HG02759 (cell line): ENCODE results near the gene ICA1.

Experiments
- ATAC-seq: cut with Tn5 transposase; IDR thresholded peaks from one replicate; pipeline ENCODE4 v1.9.1; 2021; ENCODE audit warnings: mild to moderate bottlenecking, moderate library complexity; ENCODE audit not compliant: unreplicated experiment

Gene ICA1

GRCh38 chr7:8204339-8205030, 57.5 kb downstream of the ICA1 start:
- no peak for ATAC-seq

GRCh38 chr7:8201846-8202441, 60.0 kb downstream of the ICA1 start:
- ATAC-seq = no peak

GRCh38 chr7:8200717-8201116, 61.2 kb downstream of the ICA1 start:
- ATAC-seq = no peak

- no peak for ATAC-seq
These were observed 61.7 kb downstream of the ICA1 start for GRCh38 chr7:8200316-8200715.

GRCh38 chr7:8197994-8198698, 63.8 kb downstream of the ICA1 start:
- ATAC-seq = no peak

GRCh38 chr7:8192897-8193296, 69.1 kb downstream of the ICA1 start:
- ATAC-seq = no peak

- ATAC-seq = peak; percentile 89
These were observed 71.7 kb downstream of the ICA1 start for GRCh38 chr7:8190119-8190895.

- ATAC-seq = no peak
These were observed 72.3 kb downstream of the ICA1 start for GRCh38 chr7:8189625-8190024.

GRCh38 chr7:8185926-8186683, 75.9 kb downstream of the ICA1 start:
- no peak for ATAC-seq

GRCh38 chr7:8184221-8184620, 77.7 kb downstream of the ICA1 start:
- no peak for ATAC-seq

GRCh38 chr7:8179486-8179885, 82.5 kb downstream of the ICA1 start:
- no peak for ATAC-seq

GRCh38 chr7:8178353-8178752, 83.6 kb downstream of the ICA1 start:
- no peak for ATAC-seq

- ATAC-seq = peak; percentile 37
These were observed 84.6 kb downstream of the ICA1 start for GRCh38 chr7:8177109-8177933.

GRCh38 chr7:8176370-8177081, 85.4 kb downstream of the ICA1 start:
- peak; percentile 81 for ATAC-seq

GRCh38 chr7:8175929-8176369, 86.0 kb downstream of the ICA1 start:
- ATAC-seq = no peak

GRCh38 chr7:8172372-8173354, 89.3 kb downstream of the ICA1 start:
- no peak for ATAC-seq

GRCh38 chr7:8169171-8169570, 92.8 kb downstream of the ICA1 start:
- ATAC-seq = no peak

GRCh38 chr7:8168336-8168735, 93.6 kb downstream of the ICA1 start:
- ATAC-seq = no peak
